Epithelial cell of esophagus (primary cell): ENCODE data around the gene TH.

Experiments
- DNase-seq: peaks from one replicate; pipeline ENCODE4 v3.0.0; 2010; ENCODE audit warnings: low read depth
- H3K4me3 ChIP-seq: 2 replicates; pipeline ENCODE4 v1.5.1; 2011; ENCODE audit warnings: mild to moderate bottlenecking, low read length, control low read depth
- TF ChIP-seq, protein P1 (sequence below): IDR thresholded peaks from 2 replicates; pipeline ENCODE4 v1.5.1; 2011; ENCODE audit warnings: low read depth, mild to moderate bottlenecking, low read length, control low read depth, inconsistent platforms; ENCODE audit not compliant: insufficient read depth; ENCODE audit errors: missing control alignments

The TH gene

DNA sequence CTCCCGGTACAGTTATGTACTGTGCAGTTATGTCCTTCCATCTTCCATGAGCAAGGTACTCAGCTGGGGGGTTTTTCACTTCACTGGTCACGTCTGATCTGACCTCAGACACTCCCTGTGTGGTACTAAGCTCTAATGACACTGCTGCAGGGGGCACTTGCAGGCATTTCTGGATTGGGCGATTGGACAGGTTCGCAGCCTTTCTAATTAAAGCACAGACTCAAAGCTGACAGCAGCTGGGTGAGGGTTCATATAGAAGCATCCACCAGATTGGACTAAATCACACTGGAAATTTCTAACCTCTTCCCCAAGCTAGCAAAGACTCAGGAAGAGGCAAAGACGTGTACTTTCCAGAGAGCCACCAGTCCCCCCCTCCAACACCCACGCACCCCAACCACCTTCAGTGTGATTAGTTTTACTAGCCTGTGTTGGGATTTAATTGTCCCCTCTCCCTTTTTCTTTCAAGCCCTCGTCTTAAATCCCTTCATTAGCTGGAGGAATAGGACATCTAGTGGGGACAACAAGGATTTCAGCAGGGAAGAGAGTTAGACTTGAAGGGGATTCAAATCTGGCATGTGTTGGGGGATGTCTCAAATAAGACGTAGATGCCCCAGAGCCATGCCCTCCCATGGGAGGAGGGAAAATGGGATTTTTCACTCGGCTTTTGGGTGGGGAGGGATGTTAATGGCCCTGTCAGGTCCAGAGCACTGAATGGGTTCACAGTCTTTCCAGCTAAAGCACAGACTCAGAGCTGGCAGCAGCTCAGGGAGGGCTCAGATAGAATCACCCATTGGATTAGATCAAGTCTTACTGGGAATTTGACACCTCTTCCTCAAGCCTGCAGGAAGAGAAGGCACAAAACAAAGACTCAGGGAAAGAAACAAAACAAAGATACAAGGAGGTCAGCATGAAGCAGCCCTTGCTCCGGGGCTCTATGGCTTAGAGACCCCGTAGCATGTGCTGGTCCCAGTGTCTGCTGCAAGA lies 21.5 kb downstream of the TH start:
- TF ChIP-seq, protein P1, sequence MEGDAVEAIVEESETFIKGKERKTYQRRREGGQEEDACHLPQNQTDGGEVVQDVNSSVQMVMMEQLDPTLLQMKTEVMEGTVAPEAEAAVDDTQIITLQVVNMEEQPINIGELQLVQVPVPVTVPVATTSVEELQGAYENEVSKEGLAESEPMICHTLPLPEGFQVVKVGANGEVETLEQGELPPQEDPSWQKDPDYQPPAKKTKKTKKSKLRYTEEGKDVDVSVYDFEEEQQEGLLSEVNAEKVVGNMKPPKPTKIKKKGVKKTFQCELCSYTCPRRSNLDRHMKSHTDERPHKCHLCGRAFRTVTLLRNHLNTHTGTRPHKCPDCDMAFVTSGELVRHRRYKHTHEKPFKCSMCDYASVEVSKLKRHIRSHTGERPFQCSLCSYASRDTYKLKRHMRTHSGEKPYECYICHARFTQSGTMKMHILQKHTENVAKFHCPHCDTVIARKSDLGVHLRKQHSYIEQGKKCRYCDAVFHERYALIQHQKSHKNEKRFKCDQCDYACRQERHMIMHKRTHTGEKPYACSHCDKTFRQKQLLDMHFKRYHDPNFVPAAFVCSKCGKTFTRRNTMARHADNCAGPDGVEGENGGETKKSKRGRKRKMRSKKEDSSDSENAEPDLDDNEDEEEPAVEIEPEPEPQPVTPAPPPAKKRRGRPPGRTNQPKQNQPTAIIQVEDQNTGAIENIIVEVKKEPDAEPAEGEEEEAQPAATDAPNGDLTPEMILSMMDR = peak; percentile 59
- no peak overlapping the region for H3K4me3 ChIP-seq
- DNase-seq = peak; percentile 60

DNA sequence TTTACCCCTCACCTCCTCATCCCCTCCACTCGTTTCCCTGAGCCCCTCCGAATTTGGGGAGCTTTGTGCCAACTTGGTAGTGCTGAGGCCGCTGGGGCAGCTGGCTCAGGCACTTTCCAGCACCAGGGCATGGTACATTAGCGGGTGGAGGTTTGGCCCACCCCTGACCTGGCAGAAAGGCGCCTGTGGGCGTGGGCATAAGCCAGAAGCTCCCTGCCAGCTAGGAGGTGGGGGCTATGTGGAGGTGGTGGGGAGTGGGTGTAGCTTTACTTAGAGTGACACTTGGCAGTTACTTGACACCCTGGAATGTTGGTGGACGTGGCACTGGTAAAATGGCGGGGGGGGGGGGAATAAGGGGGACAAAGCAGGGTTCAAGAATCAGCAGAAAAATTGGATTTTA lies 22.2 kb downstream of the TH start:
- no peak for DNase-seq
- TF ChIP-seq, protein P1 = no peak
- no peak overlapping the region for H3K4me3 ChIP-seq

DNA sequence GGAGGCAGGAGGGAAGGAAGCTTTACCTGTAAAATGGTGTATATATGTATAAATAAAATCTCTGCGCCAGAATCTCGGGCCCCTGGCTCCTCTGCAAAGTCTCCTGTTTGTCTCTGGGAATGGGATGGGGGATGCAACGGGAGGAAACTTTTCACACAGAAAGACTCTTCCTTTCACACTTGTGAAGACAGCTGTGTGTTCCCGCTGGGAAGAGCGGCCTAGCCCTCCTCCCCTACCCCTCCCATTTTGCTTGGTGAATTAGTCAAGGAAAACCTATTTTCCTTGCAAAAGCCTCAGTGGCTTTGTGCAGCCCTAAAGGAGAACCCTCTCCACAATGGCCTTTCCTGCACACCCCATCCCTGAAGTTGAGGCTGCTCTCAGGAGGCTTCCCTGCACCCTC lies 23.0 kb downstream of the TH start:
- no peak overlapping the region for H3K4me3 ChIP-seq
- DNase-seq = no peak
- TF ChIP-seq, protein P1 = no peak

DNA sequence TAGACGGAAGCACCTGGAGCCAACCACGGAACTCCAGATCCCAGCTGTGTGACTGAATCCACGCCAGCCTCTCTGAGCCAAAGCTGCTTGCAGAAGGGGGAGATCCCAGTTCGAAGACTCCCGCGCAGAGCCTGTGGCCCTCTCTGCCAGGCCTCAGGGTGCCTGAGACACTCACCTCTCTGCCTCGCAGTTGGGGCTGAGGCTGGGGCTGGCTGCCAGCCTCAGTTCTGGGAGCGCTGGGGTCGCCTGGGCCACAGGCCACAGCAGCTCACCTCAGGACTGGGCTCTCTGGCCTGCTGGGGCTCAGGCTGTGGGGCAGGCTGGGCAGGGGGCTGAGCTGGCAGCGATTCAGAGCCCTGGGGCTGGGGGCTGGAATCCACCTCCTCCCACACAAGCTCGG lies 24.2 kb downstream of the TH start:
- no peak overlapping the region for H3K4me3 ChIP-seq
- DNase-seq = no peak
- TF ChIP-seq, protein P1 = no peak

DNA sequence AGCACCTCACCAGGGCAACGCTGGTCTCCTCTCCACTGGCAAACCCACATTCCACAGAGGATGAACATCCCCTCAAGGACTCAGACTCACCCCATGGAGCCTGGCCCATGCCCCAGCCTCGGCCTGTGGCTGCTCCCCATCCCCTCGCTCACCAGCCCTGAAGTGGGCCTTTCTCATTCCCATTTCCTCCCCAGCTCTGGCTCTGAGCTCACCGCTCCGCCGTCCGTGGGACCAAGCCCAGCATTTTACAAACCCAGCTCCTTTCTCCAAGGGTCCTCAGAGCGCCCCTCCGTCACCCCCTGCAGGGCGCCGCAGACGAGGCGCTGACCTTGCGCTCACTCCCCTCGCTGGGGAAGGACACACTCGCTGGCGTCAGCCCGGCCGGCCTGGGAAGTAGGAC lies 25.6 kb downstream of the TH start:
- TF ChIP-seq, protein P1 = no peak
- no peak overlapping the region for H3K4me3 ChIP-seq
- DNase-seq = no peak

DNA sequence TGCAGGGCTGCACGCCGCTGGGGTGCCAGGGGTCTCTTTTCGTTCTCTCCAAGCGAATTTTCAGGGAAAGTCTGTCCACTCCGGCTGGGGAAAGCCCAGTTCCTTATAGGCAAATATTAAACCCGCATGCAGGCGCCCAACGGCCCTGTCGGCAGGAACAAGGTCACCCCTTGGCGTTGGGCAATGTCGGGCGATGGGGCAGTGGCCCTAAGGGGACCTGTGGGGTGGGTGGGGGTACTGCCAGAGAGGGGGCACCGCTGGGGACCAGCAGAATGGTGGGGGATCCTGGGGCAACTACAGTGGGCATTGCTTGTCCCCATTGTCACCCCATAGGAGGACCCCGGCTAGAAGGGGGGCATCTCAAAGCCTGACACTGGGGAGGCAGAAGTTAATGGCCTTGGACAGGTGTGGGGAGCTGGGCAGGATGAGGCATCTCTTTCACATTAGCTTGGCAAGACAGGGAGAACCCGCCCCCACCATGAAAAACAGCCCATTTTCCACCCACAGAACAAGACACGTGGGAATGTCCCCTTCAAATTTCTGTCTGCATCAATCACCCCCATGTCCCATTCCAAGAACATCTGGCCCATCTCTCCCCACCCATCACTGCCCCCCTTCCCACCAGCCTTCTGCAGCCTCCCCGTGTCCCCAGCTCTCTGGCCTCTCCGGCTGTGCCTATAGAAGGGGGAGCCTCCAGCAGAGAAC lies 26.9 kb downstream of the TH start:
- TF ChIP-seq, protein P1 = no peak
- no peak for DNase-seq
- no peak overlapping the region for H3K4me3 ChIP-seq
